HG02798 (cell line): ENCODE results near the gene HTR1D.

Experiments used
- ATAC-seq: cut with Tn5 transposase; IDR thresholded peaks from one replicate; pipeline ENCODE4 v1.9.1; 2021; ENCODE audit warnings: mild to moderate bottlenecking; ENCODE audit not compliant: unreplicated experiment, poor library complexity

The HTR1D gene

GRCh38 chr1:23188434-23188884, 28.8 kb downstream of the HTR1D start:
- no peak for ATAC-seq

- ATAC-seq = no peak
Observed at GRCh38 chr1:23187637-23188036, 29.7 kb downstream of the HTR1D start.

GRCh38 chr1:23185381-23185780, 31.9 kb downstream of the HTR1D start:
- ATAC-seq = no peak

GRCh38 chr1:23184212-23184934, 32.9 kb downstream of the HTR1D start:
- no peak for ATAC-seq

GRCh38 chr1:23179862-23180261, 37.4 kb downstream of the HTR1D start:
- no peak for ATAC-seq

- ATAC-seq = no peak
Observed at GRCh38 chr1:23178950-23179349, 38.4 kb downstream of the HTR1D start.

- ATAC-seq = no peak
Observed at GRCh38 chr1:23178414-23178813, 38.9 kb downstream of the HTR1D start.

- peak; percentile 35 for ATAC-seq
Observed at GRCh38 chr1:23177438-23178380, 39.6 kb downstream of the HTR1D start.

- ATAC-seq = no peak
Observed at GRCh38 chr1:23177031-23177430, 40.3 kb downstream of the HTR1D start.

- ATAC-seq = no peak
Observed at GRCh38 chr1:23174426-23175110, 42.7 kb downstream of the HTR1D start.

GRCh38 chr1:23171181-23171755, 46.0 kb downstream of the HTR1D start:
- no peak for ATAC-seq

GRCh38 chr1:23169727-23170335, 47.5 kb downstream of the HTR1D start:
- no peak for ATAC-seq

GRCh38 chr1:23169195-23169575, 48.1 kb downstream of the HTR1D start:
- no peak for ATAC-seq

- peak; percentile 78 for ATAC-seq
Observed at GRCh38 chr1:23168445-23169194, 48.7 kb downstream of the HTR1D start, which contains the start of gene LUZP1. Gene LUZP1 (minus strand): TSS chr1:23168856.

- no peak for ATAC-seq
Observed at GRCh38 chr1:23168079-23168444, 49.2 kb downstream of the HTR1D start.

GRCh38 chr1:23167353-23168078, 49.8 kb downstream of the HTR1D start:
- no peak for ATAC-seq

- no peak for ATAC-seq
Observed at GRCh38 chr1:23166854-23167253, 50.4 kb downstream of the HTR1D start.

GRCh38 chr1:23163395-23163794, 53.9 kb downstream of the HTR1D start:
- no peak for ATAC-seq
